ENCODE results near the gene CSTF1. TPM values are rescaled to one million over a fixed set of nuclear protein-coding genes. Genes with fewer than 3 reads are reported as not detected.

The CSTF1 gene
- total RNA-seq, 1 donor from 2014 or later, result 39.1 TPM

- no peak for DNase-seq
These were observed 37.5 kb downstream of the CSTF1 start for GRCh38 chr20:56429941-56430340.

- DNase-seq, result no peak
These were observed 38.0 kb downstream of the CSTF1 start for GRCh38 chr20:56430461-56430860.

- DNase-seq, result no peak
These were observed 38.5 kb downstream of the CSTF1 start for GRCh38 chr20:56430957-56431356.

- DNase-seq, result no peak
These were observed 39.0 kb downstream of the CSTF1 start for GRCh38 chr20:56431471-56431870.

- no peak for DNase-seq
These were observed 40.9 kb downstream of the CSTF1 start for GRCh38 chr20:56433221-56433879.

GRCh38 chr20:56433880-56434255 is 41.4 kb downstream of the CSTF1 start:
- peak; percentile 31 for DNase-seq

GRCh38 chr20:56437196-56437960 is 44.9 kb downstream of the CSTF1 start:
- no peak for DNase-seq

GRCh38 chr20:56438284-56438683 is 45.8 kb downstream of the CSTF1 start:
- no peak for DNase-seq

GRCh38 chr20:56439771-56440291 is 47.4 kb downstream of the CSTF1 start:
- peak; percentile 57 for DNase-seq

- DNase-seq, result no peak
These were observed 48.0 kb downstream of the CSTF1 start for GRCh38 chr20:56440346-56441007.

GRCh38 chr20:56442389-56443365 is 50.2 kb downstream of the CSTF1 start:
- no peak for DNase-seq

GRCh38 chr20:56443654-56444540 is 51.5 kb downstream of the CSTF1 start:
- peak; percentile 13 for DNase-seq

GRCh38 chr20:56445130-56445529 is 52.7 kb downstream of the CSTF1 start:
- no peak for DNase-seq

GRCh38 chr20:56445540-56445939 is 53.1 kb downstream of the CSTF1 start:
- DNase-seq, result no peak

GRCh38 chr20:56447227-56447626 is 54.8 kb downstream of the CSTF1 start:
- no peak for DNase-seq

- DNase-seq, result no peak
These were observed 57.0 kb downstream of the CSTF1 start for GRCh38 chr20:56449459-56449858.

- no peak for DNase-seq
These were observed 58.8 kb downstream of the CSTF1 start for GRCh38 chr20:56451056-56451765.

- DNase-seq, result no peak
These were observed 60.9 kb downstream of the CSTF1 start for GRCh38 chr20:56453352-56453751.

GRCh38 chr20:56454754-56455153 is 62.3 kb downstream of the CSTF1 start:
- no peak for DNase-seq
